NB4 (cell line): ENCODE results near the gene RPL10.

Source experiments
- DNase-seq: peaks from one replicate; pipeline ENCODE4 v3.0.0; 2010; ENCODE audit warnings: low read depth
- H3K4me3 ChIP-seq: one replicate; pipeline ENCODE4 v1.5.1; 2011; ENCODE audit warnings: mild to moderate bottlenecking, low read depth, low read length, moderate library complexity
- MAX ChIP-seq: IDR thresholded peaks from 2 replicates; pipeline ENCODE4 v1.6.1; 2011; ENCODE audit warnings: low read depth, low read length
- MYC ChIP-seq: IDR thresholded peaks from 2 replicates; pipeline ENCODE4 v1.6.1; 2011; ENCODE audit warnings: low read depth, low read length
- POLR2A ChIP-seq: IDR thresholded peaks from 2 replicates; pipeline ENCODE4 v1.6.1; 2011; ENCODE audit warnings: mild to moderate bottlenecking; ENCODE audit not compliant: insufficient read length; ENCODE audit errors: extremely low read depth
- TF ChIP-seq, protein P1 (sequence below): IDR thresholded peaks from one replicate; pipeline ENCODE4 v1.5.1; 2012; ENCODE audit warnings: low read depth, low read length

RPL10 gene

GRCh38 chrX:154431341-154431740 is 33.2 kb downstream of the RPL10 start:
- peak overlapping the region; percentile 46 for H3K4me3 ChIP-seq
- TF ChIP-seq POLR2A (no peak), MYC (no peak), MAX (no peak)
- TF ChIP-seq, protein P1, sequence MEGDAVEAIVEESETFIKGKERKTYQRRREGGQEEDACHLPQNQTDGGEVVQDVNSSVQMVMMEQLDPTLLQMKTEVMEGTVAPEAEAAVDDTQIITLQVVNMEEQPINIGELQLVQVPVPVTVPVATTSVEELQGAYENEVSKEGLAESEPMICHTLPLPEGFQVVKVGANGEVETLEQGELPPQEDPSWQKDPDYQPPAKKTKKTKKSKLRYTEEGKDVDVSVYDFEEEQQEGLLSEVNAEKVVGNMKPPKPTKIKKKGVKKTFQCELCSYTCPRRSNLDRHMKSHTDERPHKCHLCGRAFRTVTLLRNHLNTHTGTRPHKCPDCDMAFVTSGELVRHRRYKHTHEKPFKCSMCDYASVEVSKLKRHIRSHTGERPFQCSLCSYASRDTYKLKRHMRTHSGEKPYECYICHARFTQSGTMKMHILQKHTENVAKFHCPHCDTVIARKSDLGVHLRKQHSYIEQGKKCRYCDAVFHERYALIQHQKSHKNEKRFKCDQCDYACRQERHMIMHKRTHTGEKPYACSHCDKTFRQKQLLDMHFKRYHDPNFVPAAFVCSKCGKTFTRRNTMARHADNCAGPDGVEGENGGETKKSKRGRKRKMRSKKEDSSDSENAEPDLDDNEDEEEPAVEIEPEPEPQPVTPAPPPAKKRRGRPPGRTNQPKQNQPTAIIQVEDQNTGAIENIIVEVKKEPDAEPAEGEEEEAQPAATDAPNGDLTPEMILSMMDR: no peak
- DNase-seq: peak; percentile 83

DNA sequence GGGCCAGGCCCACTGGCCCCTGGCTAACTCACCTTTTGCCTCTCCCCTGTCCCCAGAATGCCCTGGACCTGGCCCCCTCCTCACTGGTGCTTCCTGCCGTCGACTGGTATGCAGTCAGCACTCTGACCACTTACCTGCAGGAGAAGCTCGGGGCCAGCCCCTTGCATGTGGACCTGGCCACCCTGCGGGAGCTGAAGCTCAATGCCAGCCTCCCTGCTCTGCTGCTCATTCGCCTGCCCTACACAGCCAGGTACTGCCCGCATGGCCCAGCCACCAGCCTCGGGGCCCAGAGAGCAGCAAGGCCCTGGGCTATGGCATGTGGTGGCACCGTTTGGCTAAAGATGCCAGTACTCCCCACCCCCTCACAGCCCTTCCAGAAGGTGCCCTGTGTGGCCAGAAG is 34.0 kb downstream of the RPL10 start:
- H3K4me3 ChIP-seq: no peak overlapping the region
- DNase-seq: no peak
- TF ChIP-seq MAX (no peak), POLR2A (no peak), MYC (no peak)
- TF ChIP-seq, protein P1: no peak

DNA sequence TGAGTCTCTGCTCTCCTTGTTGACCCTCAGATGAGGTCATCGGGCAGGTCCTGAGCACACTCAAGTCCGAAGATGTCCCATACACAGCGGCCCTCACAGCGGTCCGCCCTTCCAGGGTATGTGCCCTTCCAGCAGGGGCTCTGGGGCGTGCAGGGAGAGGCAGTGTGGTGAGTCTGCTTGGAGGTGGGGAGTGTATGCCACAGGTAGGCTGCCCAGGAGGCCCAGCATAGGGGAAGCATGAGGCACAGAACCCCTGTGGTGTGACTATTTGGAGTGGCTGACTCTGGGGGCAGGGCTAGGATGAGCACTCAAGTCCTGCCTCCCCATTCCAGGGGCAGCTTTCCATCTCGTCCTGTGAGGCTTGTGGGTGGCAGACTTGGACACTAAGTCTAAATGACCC is 35.4 kb downstream of the RPL10 start:
- no peak for TF ChIP-seq MYC
- no peak for TF ChIP-seq POLR2A
- TF ChIP-seq, protein P1: no peak
- no peak for TF ChIP-seq MAX
- DNase-seq: no peak
- no peak overlapping the region for H3K4me3 ChIP-seq

GRCh38 chrX:154434394-154435168 is 36.4 kb downstream of the RPL10 start:
- no peak overlapping the region for H3K4me3 ChIP-seq
- TF ChIP-seq, protein P1: no peak
- no peak for TF ChIP-seq POLR2A
- no peak for DNase-seq

DNA sequence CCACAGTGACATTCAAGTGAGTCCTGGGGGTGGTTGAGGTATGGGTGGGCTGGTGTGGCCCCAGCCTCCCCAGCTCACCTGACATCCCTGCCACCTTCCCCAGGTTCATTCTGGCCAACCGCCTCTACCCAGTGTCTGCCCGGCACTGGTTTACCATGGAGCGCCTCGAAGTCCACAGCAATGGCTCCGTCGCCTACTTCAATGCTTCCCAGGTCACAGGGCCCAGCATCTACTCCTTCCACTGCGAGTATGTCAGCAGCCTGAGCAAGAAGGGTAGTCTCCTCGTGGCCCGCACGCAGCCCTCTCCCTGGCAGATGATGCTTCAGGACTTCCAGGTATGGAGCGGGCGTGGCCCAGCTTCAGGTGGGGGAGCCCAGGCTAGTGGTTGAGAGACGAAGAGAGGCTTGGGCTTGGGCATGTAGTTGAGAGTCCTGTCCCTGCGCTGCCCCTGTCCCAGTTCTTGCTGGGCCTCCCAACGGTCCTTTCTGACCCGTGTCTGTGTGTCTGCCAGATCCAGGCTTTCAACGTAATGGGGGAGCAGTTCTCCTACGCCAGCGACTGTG is 37.1 kb downstream of the RPL10 start:
- TF ChIP-seq, protein P1: no peak
- TF ChIP-seq POLR2A (no peak), MYC (no peak), MAX (no peak)
- H3K4me3 ChIP-seq: no peak overlapping the region
- DNase-seq: no peak
